ENCODE data around the gene ABCA8.
"Not testable (repeated sequence)": the region's sequence is repeated elsewhere in the genome, so short reads cannot be mapped to it uniquely, and the experiment has no call there.

Gene ABCA8

GRCh38 chr17:68865584-68865983, 89.6 kb downstream of the ABCA8 start:
- no peak for DNase-seq

DNA sequence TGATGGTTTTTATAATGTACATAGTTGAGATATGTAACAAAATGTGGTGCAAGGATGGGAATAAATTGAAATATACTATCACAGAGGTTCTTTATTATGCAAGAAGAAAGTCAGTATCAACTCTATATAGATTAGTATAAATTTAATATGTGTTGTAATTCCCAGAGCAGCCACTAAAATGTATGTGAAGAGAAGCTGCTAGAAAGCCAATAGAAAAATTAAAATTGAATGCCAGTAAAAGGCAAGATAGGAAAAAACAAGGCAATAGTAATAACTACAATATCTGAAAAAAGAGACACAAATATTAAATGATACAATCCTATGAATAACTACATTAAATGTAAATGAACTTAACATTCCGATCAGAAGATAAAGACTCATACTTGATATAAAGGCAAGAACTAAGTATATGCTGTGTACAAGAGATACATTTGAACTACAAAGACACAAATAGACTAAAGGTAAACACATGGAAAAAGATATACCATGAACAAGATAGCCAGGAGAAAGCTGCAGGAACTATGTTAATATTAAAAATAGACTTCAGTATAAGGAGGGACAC, 92.0 kb downstream of the ABCA8 start:
- no peak for DNase-seq

GRCh38 chr17:68861602-68862001, 93.6 kb downstream of the ABCA8 start:
- DNase-seq: no peak

DNA sequence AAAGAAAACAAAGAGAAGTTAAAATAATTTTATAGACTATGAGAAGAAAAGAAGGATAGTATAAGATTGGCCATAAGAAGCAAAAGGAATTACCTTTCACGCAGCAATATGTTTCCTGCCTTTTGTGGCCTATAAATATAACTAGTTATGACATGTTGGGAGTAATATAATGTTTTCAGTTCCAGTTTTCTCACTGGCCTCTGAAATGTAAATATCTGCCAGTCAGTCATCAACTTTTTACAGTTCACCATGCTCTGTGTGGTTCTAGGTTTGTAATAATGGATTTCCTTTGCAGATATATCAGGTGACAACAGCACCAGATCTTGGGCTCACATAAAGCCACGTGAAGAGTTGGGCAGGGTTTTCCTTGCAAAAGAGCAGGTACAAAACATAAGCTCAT, 94.3 kb downstream of the ABCA8 start:
- DNase-seq: no peak

- DNase-seq: no peak
Observed at GRCh38 chr17:68854452-68854851, 100.7 kb downstream of the ABCA8 start.

GRCh38 chr17:68853439-68853838, 101.8 kb downstream of the ABCA8 start:
- no peak for DNase-seq

DNA sequence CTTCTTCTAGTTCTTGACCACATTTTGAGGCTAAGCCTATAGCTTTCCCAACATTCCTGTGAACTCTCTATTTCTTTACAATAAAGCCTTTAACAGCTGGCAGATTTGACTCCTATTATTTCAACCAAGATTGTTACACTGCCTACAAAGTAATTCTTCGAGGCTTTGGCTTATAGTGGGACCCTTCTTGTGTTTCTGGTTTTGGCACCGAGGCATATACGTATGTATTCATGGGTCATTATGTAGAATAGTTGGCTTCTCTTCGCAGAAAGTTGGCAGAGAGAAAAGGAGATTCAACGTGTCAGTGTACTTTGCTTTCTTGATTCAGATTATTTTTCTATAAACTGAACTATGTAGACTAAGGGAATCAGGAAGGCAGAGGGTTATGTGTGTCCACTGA, 102.2 kb downstream of the ABCA8 start:
- DNase-seq: no peak

GRCh38 chr17:68851890-68852289, 103.3 kb downstream of the ABCA8 start:
- DNase-seq: no peak

- no peak for DNase-seq
Observed at GRCh38 chr17:68850749-68851510, 104.3 kb downstream of the ABCA8 start.

DNA sequence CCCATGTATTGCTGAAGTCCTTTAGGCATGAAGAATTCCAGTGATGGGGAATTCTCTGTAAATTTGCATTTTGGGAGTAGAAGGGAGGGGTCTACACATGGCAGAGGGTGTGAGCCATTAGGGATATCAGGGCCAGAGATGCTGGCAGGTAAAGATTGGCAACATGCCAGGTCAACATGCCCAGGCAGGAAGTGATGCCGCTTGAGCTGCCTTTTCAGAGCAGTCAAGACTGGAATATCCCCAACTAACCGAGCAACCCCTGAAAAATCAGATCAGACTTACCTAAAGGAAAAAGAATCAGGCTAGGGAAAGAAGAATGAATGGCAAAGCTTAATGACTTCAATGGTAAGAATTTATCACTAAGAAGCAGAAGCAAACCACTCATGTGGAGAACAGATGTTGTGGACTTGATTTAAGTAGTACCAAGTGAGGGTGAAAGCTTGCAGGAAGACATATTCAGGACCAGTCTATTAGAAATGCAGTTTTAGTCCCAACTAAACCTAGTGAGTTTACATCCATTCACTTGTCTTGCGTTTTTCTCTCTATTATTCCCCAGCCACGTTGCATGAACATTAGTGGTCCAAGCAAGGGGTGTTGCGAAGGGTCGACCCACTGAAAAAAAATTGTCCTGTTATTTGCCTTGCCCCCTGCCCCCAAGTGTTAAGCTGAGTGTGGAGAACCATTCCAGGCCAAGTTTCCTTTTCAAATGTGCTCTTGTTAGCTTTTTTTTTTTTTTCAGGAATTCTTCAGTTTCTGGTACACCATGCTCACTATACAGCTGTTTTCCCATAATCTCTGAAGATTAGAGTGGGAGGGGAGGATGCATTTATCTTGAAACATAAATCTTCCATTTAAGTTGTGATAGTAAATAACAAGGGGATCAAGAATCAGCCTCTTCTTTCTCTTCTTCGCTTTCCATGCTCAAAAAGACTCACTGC, 105.2 kb downstream of the ABCA8 start:
- DNase-seq: no peak

DNA sequence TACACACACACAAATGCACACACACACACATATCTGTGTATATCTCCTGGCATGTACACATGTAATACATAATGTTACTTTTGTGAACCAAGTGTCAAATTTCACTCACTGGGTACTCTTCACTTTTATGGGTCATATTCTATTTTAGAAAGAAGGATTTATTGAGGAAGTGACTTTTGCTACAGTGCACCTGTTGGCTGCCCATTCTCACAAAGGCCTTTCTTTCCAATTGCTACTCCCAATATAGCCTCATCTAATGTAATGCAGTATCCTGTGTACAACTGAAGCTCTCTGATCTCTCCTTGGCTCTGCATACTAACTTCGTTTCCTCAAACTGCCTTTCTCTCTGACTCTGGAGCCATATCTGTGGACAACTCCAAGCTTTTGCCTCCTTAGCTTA, 107.5 kb downstream of the ABCA8 start:
- DNase-seq: no peak

- DNase-seq: no peak
Observed at GRCh38 chr17:68843522-68843921, 111.7 kb downstream of the ABCA8 start.

GRCh38 chr17:68840073-68840472, 115.1 kb downstream of the ABCA8 start:
- no peak for DNase-seq

- DNase-seq: no peak
Observed at GRCh38 chr17:68835071-68835470, 120.1 kb downstream of the ABCA8 start.

GRCh38 chr17:68834328-68834836, 120.8 kb downstream of the ABCA8 start:
- DNase-seq: no peak

- no peak for DNase-seq
Observed at GRCh38 chr17:68832109-68832802, 122.9 kb downstream of the ABCA8 start.

- DNase-seq: no peak
Observed at GRCh38 chr17:68831170-68831569, 124.0 kb downstream of the ABCA8 start.

DNA sequence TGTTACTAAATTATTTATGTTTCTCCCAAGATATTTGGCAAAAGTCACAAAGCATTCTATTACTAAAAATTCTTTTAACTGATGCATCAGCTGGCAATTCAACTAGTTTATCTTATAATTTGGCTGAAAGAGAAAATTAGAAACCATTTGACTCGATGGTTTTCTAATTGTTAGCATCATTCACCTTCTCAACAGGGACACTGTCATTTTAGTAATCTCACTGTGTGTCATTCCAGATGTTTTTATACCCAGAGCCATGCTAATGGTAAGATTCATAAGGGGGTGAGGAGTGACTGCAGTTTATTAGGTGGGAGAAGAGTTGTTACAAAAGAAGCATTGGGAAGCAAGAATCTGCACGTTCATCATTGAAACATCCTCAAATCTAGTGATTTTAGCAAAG, 124.9 kb downstream of the ABCA8 start:
- no peak for DNase-seq

DNA sequence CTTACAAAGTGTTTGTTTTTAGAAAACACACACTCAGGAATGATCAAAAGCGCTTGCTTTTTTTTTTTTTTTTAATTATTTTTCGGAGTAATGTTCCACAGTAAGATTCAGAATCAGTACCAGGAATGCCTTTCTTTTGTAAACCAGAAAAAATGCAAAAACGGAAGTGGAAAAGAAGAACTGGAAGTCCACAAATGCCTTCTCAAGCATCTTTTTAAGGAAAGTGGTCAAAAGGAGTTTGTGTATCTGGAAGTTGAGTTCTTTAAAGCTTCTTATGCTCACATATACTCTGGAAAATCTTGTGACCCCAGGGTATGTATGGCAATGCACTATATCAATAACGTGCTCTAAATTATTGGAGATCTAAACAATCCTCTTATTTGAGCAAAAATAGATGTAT, 126.0 kb downstream of the ABCA8 start:
- DNase-seq: no peak

DNA sequence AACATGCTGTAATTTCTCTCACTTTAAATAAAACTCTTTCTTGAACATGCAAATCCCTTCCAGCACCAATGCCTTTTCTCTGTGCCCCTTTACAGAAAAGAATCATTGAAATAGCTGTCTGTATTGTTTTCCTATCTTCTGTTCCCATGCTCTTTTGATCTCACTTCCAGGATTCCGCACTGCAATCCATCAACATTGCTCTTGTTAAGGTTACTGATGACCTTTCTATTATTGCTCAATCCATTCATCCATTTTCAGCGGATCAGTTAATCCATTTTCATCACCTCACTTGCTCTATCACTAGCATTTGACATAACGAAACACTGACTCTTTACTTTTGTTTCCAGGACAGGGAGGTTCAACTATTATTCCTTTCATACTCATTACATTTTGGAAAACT, 130.5 kb downstream of the ABCA8 start:
- DNase-seq: no peak

DNA sequence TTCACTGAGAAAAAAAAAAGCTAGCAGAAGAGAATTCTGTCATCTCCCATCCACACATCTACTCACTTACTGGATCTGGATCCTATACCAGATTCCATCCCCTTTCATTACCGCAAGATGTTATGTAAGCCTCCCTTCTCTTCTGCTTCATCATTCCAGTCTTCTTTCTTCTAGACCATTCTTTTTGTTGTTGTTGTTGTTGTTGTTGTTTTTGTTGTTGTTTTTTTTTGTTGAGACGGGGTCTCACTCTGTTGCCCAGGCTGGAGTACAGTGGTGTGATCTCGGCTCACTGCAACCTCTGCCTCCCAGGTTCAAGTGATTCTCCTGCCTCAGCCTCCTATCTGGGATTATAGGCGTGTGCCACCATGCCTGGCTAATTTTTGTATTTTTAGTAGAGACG, 131.0 kb downstream of the ABCA8 start:
- DNase-seq: not testable (repeated sequence)

DNA sequence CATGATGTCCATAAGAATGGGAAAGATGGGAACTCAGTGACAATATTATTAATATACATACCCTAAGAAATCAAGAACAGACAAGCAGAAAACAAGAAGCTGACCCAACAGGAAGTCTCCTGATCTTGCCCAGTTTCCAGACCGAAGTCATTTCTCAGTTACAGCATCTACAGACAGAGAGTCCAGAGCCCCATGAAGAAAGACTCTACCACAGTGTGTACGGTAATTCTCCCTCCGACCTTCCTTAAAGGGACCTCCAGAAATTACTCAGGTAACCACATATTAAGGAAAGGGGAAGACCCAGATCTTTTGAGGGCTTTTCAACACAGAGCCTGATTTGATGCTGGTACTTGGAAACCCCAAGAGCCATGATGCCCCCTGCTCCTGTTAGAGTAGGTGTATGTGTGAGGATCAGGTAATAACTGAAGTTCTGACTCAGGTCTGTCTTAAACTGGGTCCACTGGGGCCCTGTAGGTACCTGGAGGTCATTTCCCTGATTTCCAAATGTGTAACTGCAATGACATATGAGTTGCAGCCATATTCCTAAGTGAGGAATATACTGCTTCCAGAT, 132.4 kb downstream of the ABCA8 start:
- DNase-seq: no peak

All from stimulated activated CD4-positive, alpha-beta T cell treated with anti-CD3 and anti-CD28 coated beads, Interleukin-2, amount 100 ng/mL, for 48 hours (primary cell).